Hematopoietic multipotent progenitor cell treated with erythropoietin and hydrocortisone succinate and interleukin-3 and kit ligand, for 8 days (in vitro differentiated cells): Measurements from ENCODE around the gene FST.
A peak's percentile ranks its signal among the peaks of the same experiment; 100 is the strongest.

Experiments
- DNase-seq: peaks from one replicate; pipeline ENCODE4 v3.0.0-alpha.2; 2015

Gene FST

DNA sequence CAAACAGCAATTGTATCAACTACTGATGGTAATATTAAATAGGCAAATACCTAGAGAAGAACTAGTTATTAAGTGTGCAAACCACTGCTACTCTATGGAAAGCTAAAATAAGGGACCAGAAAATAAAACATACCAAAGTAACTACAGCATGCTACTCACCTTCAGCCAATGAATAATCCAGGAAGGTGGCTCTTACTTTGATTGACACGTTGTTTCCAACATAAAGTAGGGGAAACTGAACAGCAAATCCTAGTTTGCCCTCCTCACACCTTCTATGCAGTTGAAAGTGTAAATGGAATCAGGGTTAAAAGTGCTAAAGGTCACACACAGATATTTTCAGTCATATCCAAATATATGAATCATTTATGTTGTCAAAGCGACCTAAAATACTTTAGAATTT is 5.1 kb upstream of the FST start:
- DNase-seq: no peak

DNA sequence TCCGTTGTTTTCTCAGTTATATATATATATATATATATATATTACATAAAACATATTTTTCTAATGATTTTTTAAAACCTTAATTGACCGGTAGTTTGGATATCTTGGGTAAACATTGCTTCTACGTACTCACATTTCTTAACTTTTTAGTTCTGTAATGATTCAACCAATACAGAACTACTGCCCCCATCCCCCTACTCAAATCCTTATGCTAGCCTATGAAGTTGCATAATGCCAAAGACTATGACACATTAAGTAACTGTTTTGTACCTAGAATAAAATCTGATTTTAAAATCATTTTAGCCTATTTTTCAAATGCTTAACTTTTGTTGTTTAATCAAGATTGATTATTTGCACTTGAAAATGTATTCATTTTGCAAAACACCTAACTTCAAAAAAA is 4.4 kb upstream of the FST start:
- DNase-seq: no peak

DNA sequence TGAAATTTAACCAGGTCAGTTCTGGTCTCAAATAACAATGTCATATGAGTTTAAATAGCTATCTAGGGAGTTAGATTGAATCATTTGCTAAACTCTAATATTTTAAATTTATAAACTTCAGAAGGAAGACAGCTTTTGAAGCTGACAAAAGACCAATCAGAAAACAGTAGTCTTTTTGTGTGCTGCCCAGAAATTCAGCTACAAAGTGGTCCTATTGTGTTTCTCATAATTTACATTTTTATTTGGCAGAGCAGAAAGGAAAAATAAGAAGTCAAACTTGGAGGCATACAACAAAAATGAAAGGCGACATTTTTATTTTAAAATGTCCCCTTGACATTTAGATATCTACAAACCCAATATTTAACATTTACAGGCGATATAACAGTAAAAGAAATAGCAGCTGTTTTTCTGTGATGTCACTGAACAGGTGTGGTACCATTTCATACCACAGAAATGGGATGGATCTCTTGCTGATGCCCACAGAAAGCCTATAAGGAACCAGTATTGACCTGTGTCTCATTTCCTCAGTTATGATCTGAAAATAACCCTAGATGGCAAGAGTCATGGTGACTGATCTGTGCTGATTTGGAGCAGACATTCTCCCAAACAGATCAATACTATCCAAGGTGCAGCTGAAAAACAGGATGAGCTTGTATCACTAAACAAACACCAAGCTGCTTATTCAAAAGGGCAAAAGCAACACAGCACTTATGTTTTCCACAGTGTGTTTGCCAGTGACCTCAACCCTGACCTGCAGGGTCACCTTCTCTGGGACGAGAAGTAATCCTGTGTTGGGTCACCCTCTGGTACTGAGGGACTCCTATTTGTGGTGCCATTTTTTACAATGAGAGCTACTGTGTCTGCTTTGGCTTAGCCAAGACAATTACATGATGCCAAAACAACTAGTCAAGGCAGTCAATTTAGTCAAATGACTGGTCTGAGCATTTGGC is 3.6 kb upstream of the FST start:
- DNase-seq: no peak

DNA sequence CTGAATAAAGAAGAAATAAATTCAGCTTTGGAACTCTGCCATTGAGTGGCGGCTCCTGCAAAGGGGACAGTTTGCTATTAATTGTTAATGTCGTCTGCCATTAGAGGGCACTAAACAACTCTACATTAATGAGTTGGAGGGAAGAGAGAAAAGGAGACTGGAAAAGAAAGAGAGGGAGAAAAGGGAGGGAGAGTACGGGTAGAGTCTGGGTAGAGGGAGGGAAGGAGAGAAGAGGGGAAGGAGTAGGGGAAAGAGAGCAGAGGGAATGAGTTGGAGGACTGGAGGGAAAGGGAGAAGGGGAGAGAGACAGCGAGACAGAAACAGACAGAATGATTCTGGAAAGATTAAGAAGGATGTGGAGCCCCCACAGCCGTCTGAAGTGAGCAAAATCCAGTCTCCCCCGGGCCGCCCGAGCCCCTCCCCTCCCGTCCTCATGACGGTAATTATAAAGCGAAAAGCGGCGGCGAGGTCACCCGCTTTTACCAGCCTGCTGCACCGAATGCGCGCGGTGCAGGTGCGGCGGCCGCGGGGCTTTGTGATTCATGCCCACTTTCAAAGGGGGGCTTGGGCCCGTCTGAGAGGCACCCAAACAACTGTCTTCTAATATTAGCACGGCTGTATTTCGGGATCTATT is 1.9 kb upstream of the FST start:
- peak; percentile 84 for DNase-seq

DNA sequence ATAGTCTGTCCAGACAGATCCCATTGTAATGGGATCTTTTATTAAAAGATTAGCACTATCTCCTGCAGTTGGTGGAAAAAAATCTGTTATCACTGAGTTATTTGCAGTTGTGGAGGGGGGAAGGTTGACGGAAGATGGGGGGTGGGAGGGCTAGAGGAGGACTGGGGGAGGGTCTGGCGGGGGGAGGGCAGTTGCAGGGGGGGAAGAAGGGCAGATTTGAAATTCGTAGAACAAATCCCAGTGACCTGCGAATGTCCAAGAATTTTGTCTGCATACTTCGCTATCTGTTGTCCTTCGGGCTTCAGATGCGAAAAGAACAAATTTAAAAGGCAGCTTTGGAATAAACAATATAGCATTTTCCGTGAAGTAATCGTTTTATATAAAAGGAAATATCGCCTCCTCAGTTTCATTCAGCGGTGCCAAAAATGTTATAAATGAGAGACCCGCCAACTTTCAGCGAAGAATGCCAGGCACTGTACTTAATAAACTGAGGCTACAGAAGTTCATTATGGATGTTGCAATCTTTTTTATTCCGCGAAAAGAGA is 1.3 kb upstream of the FST start:
- DNase-seq: no peak

DNA sequence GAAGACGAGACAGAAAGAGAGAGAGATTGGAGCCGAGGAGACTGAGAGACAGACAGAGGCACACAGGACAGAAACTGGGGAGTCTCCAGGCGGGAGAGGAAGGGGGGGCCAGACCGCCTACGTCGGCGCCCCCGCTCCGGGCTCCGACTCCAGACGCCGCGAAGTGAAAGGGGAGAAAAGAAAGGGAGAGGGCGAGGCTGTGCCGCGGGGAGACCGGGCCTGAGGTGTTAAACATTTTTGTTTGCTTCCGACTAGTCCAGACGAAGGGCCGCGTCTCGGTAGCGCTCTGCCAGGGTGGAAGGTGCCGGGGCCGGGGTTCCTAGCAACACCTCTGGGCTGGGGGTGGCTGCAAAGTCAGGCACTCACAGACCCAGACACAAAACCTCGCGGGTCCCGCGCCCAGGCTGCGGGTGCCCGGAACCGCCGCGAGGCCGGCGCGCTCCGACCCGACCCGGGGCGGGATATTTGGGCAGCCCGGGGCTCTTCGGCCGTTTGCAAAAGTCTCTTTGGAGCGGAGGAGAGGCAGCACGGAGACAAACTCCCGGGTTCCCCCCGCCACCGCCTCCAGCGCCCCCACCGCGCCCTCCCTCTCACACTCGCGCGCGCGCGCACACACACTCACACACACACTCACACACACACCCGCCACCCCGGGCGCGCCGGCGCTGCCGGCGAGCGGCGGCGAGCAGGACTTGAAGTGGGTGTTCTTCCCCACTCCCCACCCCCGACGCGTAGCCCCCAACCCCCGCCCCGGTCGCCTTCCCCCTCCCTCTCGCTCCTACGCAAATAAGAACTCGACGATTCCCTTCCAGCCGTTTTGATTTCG is 626 bp upstream of the FST start:
- peak; percentile 36 for DNase-seq

DNA sequence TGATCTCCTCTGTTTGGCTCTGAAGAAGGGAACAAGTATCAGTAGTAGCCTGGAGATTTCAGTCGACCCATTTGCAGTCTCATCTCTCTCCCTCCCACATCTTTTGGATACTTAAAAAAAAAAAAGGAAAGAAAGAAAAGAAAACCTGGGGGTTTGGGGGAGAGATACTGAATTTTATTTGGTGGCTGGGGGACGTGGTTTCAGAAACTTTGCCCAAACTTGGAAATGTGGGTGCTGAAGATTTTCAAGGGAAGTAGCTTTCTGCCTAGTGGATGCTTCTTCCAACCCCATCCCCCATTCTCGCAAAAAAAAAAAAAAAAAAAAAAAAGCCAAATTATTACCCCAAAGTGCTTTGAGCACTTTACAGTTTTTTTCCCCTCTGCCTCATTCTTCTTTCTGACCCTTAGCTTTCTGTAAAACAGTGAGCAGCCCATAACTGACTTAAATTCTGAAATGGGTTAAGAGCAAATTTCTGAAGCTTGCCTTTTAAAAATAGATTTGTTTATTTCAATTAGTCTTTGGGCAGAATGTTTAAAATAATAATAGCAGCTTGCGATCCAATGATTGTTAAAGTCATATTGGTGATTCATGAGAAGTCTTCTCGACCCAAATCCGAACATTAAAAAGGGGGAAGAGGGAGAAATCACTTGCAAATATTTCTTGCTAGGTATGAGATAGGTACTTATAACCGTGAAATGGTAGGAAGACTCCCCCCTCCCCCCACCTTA is 894 bp downstream of the FST start:
- peak; percentile 27 for DNase-seq

DNA sequence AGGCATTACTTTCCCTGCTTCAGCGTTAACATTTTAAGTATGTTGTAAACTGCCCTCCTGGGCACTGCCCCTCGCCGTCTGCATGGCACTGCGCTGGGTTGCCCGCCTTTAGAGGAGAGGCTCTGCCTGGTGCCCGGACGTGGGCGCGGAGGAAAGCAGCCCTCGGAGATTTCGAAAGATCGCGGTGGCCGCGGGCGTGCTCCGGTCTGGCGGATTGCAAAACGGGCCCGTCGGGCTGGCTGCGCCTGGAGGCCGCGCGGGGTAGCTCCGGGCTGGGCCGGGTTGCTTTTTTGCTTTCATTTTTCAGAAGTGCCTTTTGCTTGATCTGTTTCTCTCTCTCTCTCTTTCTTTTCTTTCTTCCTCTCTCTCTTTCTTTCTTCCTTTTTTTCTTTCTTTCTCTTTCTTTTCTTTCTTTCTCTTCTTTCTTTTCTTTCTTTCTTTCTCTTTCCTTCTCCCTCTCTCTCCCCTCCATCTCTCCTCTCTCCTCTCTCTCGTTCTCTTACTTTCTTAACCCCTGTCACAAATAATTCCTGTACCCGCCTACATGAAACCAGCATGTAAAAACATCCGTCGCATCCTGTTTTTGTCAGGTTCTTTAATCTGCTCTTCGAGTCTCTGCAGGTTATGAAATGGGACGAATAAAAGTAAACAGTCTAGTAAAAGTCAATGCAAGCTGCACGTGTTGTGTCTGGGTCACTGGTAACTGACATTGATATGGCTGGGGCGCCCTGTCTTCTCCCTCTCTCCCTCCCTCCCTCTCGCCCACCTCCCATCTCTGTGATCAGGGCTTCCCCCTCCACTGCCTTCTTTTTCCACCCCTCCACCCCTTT is 1.7 kb downstream of the FST start:
- peak; percentile 52 for DNase-seq

DNA sequence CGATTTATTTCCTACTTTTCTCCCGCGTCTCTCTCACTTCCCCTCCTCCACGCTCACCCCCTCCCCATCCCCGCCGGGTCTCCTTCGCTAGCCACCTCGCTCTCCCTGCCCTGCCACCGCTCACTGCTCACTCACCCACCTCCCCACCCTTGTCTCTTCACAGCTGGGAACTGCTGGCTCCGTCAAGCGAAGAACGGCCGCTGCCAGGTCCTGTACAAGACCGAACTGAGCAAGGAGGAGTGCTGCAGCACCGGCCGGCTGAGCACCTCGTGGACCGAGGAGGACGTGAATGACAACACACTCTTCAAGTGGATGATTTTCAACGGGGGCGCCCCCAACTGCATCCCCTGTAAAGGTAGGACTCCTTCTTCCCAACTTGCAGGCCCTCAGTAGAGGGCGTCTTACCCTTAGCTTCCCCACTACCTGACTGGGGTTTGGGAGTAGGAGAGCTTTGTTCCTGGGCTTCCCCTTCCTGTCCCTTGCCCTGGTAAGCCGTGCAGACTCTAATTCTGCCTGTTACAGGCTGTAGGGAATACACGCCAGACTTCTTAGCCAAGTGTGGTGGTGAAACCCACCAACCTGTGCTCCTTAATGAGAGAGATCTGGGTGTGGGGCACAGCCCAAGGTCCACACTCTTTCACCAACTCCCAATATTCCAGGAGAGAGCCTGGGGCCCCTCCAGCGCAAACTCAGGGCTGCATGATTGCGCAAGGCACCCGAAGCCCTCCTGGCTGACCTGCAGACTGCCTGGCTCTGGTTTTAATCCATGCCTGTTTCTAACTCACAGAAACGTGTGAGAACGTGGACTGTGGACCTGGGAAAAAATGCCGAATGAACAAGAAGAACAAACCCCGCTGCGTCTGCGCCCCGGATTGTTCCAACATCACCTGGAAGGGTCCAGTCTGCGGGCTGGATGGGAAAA is 2.5 kb downstream of the FST start:
- peak; percentile 47 for DNase-seq

DNA sequence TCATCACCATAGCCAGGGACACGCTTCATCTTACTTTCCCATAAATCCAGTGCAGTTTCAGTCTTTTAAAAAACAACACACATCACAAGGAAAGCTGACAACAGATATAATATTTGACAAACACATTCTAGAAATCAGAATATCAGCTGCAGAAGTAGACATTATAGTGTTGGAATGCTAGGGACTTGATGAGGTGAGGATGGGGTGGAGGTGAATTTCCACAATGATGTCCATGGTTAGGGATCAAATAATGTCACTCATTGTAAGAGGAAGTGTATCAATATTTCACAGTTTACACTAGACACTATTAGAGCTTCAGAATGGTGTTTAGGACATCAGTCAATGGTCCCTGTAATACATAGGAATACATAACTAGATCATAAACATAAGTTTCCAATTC is 7.0 kb downstream of the FST start:
- no peak for DNase-seq

DNA sequence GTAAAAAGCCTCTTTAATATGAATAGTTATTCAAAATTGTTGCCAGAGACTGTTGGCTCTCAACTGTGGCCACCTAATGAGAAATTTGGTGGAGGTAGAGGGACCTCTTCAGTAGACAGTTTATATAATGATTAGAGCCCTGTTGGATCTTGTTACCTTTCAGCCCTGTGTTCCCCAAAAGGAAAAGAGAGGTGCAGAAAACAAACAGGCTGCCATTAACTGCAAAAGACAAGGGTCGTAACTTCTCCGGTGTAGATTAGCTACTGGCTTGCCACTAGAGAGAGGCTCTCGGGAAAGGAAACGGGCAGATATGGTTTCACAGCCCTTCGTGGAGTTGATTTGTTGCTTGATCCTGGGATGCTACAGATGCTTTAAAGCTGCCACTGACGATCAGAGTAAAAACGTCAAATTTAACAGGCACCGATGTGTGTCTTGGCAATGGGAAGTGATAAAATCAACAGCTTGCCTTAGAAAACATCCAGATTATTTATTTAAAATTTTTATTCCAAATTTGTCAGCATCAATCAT is 7.8 kb downstream of the FST start:
- DNase-seq: no peak

DNA sequence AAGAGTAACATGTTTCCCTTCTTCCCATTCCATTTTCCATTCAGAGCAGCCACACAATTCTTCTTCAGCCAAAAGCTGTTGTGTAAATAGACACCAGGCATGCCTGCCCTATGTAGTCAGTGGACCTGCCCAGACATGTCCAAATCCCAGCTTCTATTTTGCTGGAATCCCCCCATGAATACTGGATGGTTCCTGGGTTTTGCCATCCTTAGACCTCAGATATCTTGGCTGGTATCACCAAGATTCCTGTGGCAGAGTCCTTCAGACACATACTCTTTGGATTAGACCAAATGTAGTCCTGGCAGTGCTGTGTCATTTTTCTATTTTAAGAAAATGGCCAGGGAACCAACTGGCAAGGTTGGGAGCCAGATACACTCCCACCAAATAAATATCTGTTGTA is 10.3 kb downstream of the FST start:
- DNase-seq: no peak

DNA sequence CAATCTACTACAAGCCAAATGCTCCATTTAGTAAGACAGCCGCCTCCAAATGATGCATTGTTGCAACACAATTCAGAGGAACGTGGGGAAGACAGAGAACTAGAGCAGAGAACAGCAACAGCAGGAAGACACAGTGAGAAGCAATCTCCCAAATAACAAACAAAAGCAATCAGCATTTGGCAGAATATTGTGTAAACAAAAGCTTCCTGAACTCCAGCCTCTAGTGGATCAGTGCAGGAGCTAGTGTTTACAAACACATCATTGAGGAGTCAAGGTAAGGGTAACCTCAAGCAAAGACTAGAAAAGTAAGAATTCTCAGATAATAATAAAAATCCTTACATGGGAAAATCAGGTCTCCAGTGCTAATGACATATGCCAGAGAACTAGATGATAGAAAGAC is 20.6 kb downstream of the FST start:
- no peak for DNase-seq

DNA sequence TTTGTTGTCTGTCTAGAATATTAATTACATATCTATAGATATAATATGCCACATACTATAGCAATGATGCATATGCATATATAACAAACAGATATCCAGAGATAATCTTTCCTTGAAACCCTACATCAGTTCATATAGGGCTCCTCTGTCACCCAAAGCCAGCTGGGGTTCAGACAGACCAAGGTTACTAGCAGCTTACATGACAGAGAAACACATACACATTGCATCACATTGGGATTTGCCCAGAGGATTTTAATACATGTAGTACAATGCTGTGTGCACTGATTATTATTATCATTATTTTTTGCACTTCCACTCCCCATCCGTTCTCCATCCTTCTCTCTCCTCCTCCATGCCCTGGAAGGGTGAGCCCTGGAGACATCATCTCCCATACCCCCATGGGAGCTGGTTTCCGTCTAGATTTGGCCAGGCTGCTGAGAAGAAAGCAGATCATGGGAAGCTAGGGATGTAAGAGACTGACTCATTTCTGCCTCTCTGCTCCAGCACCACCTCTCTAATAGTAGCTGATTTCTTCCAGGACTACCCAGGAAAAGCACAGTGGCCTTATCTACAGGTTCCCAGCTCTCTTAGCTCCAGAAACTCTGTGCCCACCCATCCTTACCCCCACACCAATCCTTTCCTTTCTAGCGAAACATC is 23.3 kb downstream of the FST start:
- DNase-seq: no peak

DNA sequence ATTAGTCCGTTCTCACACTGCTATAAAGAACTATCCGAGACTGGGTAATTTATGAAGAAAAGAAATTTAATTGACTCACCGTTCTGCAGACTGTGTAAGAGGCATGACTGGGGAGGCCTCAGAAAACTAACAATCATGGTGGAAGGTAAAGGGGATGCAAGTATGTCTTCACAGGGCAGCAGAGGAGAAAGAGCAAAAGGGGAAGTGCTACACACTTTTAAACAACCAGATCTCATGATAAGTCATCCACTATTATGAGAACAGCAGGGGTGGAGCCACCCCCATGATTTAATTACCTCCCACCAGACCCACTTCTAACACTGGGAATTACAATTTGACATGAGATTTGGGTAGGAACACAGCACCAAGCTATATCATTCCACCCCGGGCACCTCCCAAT is 26.6 kb downstream of the FST start:
- no peak for DNase-seq

DNA sequence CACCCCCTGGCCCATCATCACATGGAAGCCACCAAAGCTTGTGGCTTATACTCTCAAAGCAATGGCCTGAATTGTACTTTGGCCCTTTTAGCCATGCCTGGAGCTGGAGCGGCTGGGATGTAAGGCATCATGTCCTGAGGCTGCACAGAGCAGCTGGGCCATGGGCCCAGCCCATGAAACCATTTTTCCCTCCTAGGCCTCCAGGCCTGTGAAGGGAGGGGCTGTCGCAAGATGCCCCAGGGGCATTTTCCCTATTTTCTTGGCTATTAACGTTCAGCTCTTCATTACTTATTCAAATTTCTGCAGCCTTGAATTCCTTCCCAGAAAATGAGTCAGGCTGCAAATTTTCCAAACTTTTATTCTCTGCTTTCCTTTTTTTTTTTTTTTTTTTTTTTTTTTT is 27.7 kb downstream of the FST start:
- DNase-seq: no peak

DNA sequence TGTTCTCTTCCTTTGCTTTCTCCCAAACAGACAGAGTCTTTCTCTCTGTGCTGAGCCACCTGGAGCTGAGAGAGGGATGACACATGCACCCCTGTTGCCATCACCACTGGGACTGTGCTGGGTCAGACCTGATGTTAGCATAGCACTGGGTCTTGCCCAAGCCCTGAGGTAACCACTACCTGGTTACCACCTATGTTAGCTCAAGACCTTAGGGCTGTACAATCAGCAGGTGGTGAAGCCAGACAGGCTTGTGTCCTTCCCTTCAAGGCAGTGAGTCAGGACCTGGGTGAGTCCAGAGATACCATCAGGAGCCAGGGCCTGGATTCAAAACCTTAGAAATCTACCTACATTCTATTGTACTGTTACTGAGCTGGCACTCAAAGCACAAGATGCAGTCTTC is 32.1 kb downstream of the FST start:
- DNase-seq: no peak

DNA sequence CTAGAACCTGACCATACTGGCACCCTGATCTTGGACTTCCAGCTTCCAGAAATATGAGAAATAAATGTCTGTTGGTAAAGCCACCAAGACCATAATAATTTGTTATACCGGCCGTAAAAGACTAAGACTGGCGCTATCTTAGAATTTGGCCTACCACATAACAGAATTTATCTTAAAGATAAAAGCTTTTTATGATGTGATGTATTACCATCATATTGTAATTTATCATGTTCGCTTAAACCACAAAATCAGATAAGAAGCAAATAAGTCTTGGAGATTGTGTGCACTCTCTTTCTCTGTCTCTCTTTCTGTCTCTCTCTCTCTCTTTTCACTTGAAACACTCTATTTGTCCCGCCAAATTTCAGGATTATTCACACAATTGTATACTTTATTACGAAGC is 35.6 kb downstream of the FST start:
- DNase-seq: no peak

DNA sequence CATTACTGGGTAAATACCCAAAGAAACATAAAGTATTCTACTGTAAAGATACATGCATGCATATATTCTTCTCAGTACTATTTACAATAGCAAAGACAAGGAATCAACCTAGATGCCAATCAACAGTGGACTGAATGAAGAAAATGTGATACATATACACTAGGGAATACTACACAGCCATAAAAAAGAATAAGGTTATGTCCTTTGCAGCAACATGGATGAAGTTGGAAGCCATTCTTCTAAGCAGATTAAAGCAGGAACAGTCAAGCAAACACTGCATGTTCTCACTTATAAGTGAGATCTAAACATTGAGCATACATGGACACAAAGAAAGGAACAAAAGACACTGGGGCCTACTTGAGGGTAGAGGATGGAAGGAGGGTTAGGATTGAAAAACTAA is 40.4 kb downstream of the FST start:
- DNase-seq: no peak
